Omental fat pad (tissue), 4 donors: ENCODE data around the gene EEPD1. TPM values are rescaled to one million over a fixed set of nuclear protein-coding genes. Genes with fewer than 3 reads are reported as not detected.

Experiments
- ATAC-seq: fragments of 150-250 bp; one replicate; pipeline ENCODE4 v1.9.1; 2016; ENCODE audit warnings: mild to moderate bottlenecking, moderate library complexity; ENCODE audit not compliant: low FRiP score
- DNase-seq: peaks from one replicate; pipeline ENCODE4 v3.0.0-alpha.2; 2019; ENCODE audit warnings: low spot score
- total RNA-seq, 4 donors: library from RNA; depleted of rRNA; stranded (reverse); fragments of >200 nt; gene quantifications; one replicate each; pipeline ENCODE4 v1.1.0, GENCODE V29; 2016
- TF ChIP-seq, protein P1 (sequence below), 3 donors: fragments of 450-650 bp; IDR thresholded peaks; one replicate each; pipeline ENCODE4 v1.5.1; 2016 to 2017; ENCODE audit warnings: antibody characterized with exemption in 3 of 3, mild to moderate bottlenecking in 3 of 3, moderate library complexity in 2 of 3

Gene EEPD1
- total RNA-seq, 4 donors from 2014 or later, result 6.5 to 23.0 (median 20.1) TPM

DNA sequence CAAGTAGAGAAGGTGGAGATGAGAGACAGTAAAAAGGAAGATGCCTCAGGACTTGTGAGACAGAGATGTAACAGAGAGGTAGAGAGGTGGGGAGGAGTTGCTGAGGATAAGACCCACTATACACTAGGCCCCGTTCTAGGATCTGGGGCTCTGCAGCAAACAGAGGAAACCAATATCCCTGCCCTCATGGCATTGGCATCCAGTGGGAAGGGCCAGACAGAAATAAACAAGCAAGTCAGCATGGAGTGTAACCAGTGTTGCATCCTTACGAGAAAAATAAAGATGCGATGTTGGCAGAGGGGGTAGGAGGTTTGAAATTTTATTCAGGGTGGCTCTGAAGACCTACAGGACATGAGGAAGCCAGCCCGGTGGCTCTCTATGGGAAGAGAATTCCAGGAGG is 22.0 kb upstream of the EEPD1 start:
- ATAC-seq, result no peak
- no peak for DNase-seq
- TF ChIP-seq, protein P1, sequence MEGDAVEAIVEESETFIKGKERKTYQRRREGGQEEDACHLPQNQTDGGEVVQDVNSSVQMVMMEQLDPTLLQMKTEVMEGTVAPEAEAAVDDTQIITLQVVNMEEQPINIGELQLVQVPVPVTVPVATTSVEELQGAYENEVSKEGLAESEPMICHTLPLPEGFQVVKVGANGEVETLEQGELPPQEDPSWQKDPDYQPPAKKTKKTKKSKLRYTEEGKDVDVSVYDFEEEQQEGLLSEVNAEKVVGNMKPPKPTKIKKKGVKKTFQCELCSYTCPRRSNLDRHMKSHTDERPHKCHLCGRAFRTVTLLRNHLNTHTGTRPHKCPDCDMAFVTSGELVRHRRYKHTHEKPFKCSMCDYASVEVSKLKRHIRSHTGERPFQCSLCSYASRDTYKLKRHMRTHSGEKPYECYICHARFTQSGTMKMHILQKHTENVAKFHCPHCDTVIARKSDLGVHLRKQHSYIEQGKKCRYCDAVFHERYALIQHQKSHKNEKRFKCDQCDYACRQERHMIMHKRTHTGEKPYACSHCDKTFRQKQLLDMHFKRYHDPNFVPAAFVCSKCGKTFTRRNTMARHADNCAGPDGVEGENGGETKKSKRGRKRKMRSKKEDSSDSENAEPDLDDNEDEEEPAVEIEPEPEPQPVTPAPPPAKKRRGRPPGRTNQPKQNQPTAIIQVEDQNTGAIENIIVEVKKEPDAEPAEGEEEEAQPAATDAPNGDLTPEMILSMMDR (IDR thresholded peaks at IDR 0.05), result no peak

DNA sequence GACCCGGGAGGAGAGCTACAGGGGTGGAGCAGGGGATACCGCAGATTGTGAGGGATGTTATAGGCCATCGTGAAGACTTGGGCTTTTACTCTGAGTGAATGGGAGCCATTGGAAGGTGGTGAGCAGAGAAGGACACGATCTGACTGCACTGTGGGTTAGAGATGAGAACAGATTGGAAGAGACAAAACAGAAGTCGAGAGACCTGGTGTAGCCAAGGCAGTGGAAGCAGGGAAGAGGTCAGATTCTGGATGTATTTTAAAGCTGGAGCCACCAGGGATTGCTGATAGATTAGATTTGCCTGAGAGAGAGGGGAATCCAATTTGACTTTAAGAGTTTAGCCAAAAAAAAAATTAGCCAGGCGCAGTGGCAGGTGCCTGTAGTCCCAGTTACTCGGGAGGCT is 21.6 kb upstream of the EEPD1 start:
- TF ChIP-seq, protein P1 (IDR thresholded peaks at IDR 0.05), result no peak
- ATAC-seq (no peak), DNase-seq (no peak)

DNA sequence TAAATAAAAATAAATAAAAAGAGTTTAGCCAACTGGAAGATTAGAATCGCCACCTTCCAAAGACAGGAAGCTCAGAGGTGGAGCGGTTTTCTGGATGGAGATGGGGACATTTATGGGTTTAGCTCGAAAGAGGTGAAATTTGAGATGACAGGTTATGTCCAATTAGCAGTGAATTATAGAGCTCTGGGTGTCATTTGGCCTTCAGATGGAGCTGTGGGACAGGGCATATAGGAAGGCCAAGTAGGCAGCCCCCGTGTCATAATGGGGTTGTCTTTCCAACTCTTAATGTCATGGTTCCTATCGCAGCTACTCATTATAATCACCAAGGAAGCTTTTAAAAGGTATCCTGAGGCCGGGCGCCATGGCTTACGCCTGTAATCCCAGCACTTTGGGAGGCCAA is 21.0 kb upstream of the EEPD1 start:
- TF ChIP-seq, protein P1 (IDR thresholded peaks at IDR 0.05), result no peak
- ATAC-seq (no peak), DNase-seq (no peak)

DNA sequence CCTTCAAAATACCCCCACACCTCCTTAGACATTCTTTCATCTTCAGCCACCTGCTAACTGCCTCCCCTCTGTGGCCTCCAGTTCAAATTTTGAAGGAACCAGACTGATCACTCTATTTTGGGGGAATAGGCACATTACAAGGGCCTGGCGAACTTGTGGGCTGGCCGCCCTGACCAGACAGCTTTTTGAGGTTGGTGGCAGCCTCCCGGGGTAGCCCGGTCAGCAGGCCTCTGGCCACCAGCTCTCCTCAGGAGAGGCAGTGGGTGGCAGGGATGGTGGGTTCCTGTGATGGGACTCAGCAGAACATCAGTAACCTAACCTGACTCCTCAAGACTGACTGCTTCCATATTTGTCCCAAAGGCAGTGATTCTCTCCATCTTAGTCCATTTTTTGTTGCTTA is 17.4 kb upstream of the EEPD1 start:
- ATAC-seq (no peak), DNase-seq (no peak)
- TF ChIP-seq, protein P1 (IDR thresholded peaks at IDR 0.05), result no peak

DNA sequence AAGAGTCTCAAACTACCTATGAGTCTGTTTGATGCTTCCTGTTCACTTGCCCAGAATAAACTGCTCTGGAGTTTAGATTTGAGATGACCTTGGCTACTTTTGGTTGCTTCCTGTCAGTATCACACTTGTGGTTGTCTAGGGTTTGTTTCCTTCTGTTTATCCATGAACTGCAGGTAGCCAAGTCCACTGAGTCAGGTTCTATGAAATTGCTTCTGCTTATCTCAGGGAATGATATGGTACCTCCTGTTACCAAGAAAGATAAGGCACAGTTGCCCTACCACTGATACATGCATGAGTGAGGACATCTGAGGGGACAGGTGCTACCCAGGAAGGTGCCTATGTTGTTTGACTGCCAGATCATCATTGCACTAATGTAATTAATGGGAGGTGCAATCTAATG is 15.8 kb upstream of the EEPD1 start:
- DNase-seq (no peak), ATAC-seq (no peak)
- TF ChIP-seq, protein P1 (IDR thresholded peaks at IDR 0.05), result no peak

DNA sequence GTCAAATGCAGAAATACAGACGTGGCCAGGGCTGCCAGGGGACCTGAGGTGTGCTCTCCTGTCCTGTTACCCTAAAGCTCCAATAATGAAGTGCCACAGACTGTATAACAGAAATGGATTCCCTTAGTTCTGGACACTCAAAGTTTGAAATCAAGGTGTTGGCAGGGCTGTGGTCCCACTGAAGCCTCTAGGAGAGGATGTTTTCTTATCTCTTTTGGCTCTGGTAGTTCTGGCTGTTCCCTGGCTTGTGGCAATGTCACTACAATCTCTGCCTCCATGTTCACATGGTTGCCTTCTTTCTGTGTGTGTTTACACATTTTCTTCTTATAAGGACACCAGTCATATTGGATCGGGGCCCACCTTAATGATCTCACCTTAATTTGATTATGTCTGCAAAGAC is 15.3 kb upstream of the EEPD1 start:
- no peak for DNase-seq
- ATAC-seq, result no peak
- TF ChIP-seq, protein P1 (IDR thresholded peaks at IDR 0.05), result no peak

DNA sequence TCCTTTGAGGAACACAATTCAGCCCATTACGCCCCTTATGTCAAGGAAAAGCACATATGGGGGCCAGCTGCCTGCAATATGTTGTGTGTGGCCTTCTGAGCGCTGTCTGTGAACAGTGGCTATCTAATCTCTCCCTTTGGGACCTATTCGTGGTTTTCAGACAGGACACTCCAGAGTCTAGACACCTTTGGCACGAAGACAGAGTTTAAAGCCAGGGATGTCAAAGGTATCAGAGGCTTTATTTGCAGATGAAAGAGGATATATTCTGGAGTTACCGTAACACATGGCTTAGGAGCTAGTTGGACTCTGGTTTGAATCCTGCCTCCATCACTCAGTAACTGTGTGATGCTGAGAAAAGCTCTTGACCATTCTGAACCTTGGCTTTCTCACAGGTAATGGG is 14.8 kb upstream of the EEPD1 start:
- DNase-seq, result no peak
- no peak for ATAC-seq
- TF ChIP-seq, protein P1 (IDR thresholded peaks at IDR 0.05), result no peak
